OCI-M1 (cell line): ENCODE results near the gene RENBP.

ENCODE experiments used
- DNase-seq: peaks from one replicate; lab custom pipeline; 2025; lab: John Stamatoyannopoulos, UW

RENBP gene

GRCh38 chrX:153954558-153955227 lies 10.2 kb upstream of the RENBP start:
- no peak for DNase-seq

GRCh38 chrX:153953892-153954557 lies 9.6 kb upstream of the RENBP start:
- no peak for DNase-seq

- peak; percentile 55 for DNase-seq
Measured at GRCh38 chrX:153953342-153953830, 8.9 kb upstream of the RENBP start.

GRCh38 chrX:153952373-153953026 lies 8.1 kb upstream of the RENBP start:
- DNase-seq: no peak

DNA sequence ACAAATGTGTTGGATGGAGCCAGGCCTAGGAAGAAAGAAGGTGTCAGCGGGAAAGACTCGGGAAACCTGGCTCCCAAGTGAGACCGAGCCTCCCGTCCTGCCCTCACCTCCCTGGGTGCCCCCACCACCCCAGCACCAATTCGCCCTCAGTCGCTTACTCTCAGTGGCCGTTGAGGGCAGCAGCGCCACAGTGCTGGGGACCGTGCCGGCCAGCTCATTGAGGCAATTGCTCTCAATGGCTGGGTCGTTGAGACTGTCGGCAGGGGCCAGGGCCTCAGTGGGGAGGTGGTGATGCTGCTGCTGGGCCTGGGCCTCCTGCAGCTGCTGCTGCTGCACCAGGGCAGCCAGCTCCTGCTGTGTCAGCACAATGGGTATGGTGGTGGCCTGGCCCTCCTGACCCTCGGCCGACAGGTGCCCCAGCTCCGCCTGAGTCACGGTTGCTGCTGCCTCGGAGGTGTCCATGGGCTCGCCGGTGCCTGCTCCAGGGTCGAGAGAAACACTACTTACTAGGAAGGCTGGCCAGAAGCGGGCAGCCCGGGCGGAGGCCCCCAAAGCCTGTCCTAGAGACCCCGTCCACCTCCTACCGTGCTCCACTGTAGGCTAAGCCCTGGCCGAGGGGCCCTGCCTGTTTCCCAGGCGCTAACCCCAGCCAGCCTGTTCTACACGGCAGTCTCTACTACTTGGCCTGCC lies 7.4 kb upstream of the RENBP start:
- no peak for DNase-seq

- no peak for DNase-seq
Measured at GRCh38 chrX:153950127-153950526, 5.7 kb upstream of the RENBP start.

- no peak for DNase-seq
Measured at GRCh38 chrX:153948847-153949805, 4.7 kb upstream of the RENBP start.

DNA sequence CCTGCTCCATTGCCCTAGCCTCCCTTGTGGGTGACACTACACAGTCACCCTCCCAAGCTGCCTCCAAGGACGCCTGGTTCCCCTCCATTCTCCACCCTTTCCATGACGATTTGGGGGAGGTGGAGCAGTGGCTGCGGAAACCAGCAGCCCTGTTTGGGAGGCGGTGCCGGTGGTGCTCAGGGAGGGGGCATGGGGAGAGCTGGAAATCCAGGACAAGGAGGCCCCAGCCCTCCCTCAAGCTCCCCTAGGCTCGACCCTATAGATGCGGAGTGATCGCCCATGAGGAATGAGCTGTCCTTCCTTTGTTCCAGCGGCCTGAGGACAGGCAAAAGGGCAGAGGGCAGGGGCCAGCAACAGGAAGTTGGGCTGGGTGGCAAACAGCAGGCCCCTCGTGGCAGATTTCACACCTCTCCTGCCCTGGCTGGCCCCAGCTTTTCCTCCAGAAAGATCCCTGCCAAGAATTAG lies 3.6 kb upstream of the RENBP start:
- DNase-seq: no peak

GRCh38 chrX:153947009-153947769 lies 2.7 kb upstream of the RENBP start:
- DNase-seq: peak; percentile 89

DNA sequence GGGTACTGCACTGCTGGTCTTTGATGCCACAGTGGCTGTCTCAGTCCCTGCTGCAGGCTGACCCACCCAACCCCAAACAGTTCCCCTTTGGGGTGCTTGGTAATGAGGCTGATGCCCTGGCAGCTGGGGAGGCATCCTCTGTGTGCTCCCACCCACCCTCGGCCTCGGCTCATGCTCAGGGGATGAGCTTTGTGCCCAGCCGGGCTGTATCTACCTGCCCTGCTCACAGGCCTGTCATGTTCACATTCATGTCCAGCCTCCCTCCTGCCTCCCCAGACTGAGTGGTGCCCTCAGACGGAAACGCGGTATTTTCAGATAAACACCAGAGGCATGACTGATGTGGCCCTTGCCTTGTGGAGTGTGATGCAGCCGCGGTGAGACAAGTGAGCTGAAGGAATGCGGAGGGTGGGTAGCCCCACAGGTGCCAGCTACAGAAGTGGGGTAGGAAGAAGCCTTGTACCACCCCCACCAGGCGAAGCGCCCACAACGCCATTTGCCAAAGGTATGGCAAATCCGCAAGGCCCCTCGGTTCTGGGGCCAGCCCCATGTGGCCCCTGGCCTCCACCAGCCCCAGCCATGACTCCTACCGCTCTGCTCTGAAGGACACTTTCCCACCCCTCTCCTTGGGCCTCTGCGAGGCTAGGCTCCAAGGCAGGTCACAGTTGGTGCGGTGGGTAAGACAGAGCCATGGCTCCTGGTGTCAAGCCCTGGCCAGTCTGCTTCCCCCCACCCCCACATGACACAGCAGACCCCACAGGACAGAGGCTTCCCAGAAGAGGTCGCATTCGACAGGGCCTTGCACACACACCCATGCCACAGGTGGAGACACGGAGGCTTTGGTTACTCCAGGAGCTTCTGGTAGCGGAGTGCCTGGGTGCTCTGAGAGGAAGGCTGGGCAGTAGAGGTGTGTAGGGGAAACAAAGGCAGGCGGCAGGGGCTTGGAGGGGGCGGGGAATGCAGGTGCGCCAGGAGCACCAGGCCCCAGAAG lies 1.8 kb upstream of the RENBP start:
- DNase-seq: no peak

DNA sequence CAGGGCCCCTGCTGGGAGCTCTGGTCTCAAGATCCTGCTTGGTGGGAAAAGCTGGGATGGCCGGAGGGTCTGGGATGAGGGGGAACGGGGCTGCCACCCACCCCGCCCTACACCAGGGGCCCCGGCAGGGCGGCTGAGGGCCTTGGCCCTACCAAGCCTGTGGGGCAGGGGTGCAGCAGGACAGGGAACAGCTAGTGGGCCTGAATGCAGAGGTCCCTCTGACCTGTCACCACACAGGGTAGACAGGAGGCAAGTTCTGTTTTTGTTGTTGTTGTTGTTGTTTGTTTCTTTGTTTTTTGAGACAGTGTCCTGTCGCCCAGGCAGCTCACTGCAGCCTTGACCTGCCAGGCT lies 332 bp upstream of the RENBP start:
- DNase-seq: no peak

GRCh38 chrX:153941336-153942252 lies 2.8 kb downstream of the RENBP start:
- peak; percentile 50 for DNase-seq

DNA sequence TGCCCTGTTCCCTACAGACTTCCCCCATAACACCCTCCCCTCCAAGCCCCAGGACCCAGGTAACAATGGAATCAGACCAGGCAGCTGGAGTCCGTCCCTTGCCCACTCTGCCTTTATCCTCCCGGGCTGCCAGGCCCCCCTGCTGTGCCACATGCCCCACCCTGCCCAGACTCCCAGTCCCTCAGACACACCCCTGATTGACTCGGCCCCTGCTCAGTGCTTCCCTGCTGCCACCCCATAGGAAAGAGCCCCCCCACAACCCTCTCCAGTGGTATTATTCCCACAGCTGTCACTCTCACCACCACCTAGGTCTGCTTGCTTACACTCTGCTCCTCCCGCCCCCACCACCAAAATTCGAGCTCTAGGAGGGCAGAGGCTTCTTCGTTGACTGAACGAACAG lies 4.9 kb downstream of the RENBP start:
- no peak for DNase-seq

- DNase-seq: no peak
Measured at GRCh38 chrX:153938226-153938786, 6.1 kb downstream of the RENBP start.

GRCh38 chrX:153937056-153937455 lies 7.4 kb downstream of the RENBP start:
- DNase-seq: no peak

DNA sequence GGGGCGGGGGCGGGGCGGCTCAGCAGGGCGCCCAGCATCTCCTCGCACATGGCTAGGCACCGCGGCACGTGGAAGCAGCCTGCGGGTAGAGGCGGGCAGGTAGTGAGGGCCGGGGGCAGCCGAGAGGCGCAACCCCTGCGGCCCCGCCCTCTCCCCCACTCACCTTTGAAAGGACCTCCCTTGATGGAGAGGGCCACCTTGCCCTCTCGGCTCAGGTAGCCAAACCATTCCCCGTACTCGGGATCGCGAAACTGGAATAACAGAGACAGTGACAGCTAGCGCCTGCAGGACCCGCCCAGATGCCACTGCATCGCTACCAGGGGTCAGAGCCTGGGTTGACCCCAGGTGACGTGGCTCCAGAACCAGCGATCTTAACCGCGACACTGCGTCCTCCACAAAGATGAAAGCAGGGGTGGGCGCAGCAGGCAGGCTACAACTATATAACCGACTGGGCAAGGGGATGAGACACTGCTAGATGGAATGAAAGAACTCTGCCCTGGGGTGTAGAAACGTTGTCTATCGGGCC lies 9.1 kb downstream of the RENBP start:
- peak; percentile 68 for DNase-seq

- peak; percentile 94 for DNase-seq
Measured at GRCh38 chrX:153934762-153935325, 9.6 kb downstream of the RENBP start, which contains the start of gene NAA10. Gene NAA10, minus strand, starts transcription at chrX:153935037. Its CDS starts 133 bp downstream, at chrX:153934904.
